Measurements from ENCODE around the gene EPRS1.

GRCh38 chr1:220045356-220046051 is 801 bp downstream of the EPRS1 start:
- TF ChIP-seq, protein P1, sequence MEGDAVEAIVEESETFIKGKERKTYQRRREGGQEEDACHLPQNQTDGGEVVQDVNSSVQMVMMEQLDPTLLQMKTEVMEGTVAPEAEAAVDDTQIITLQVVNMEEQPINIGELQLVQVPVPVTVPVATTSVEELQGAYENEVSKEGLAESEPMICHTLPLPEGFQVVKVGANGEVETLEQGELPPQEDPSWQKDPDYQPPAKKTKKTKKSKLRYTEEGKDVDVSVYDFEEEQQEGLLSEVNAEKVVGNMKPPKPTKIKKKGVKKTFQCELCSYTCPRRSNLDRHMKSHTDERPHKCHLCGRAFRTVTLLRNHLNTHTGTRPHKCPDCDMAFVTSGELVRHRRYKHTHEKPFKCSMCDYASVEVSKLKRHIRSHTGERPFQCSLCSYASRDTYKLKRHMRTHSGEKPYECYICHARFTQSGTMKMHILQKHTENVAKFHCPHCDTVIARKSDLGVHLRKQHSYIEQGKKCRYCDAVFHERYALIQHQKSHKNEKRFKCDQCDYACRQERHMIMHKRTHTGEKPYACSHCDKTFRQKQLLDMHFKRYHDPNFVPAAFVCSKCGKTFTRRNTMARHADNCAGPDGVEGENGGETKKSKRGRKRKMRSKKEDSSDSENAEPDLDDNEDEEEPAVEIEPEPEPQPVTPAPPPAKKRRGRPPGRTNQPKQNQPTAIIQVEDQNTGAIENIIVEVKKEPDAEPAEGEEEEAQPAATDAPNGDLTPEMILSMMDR (IDR thresholded peaks at IDR 0.05; ENCODE audit: low read depth, low read length, poor library complexity, severe bottlenecking): no peak
- TF ChIP-seq EZH2phosphoT487 (IDR thresholded peaks at IDR 0.05; ENCODE audit: borderline replicate concordance, low read length): no peak
